ENCODE results near the gene RETREG3.
"Not testable (repeated sequence)": the region's sequence is repeated elsewhere in the genome, so short reads cannot be mapped to it uniquely, and the experiment has no call there.

Gene RETREG3

GRCh38 chr17:42553866-42554249 is 55.3 kb downstream of the RETREG3 start:
- 0 out of 2 replicates have a peak, but pooled peaks have one; percentile 6 for TF ChIP-seq CTCF (conservative IDR thresholded peaks at IDR 0.05)
- H3K27ac ChIP-seq, result peak overlapping the region; percentile 79

GRCh38 chr17:42553161-42553818 is 55.9 kb downstream of the RETREG3 start:
- TF ChIP-seq CTCF (conservative IDR thresholded peaks at IDR 0.05), result no peak

GRCh38 chr17:42552736-42553135 is 56.4 kb downstream of the RETREG3 start, which contains the start of gene HSD17B1:
TSS of gene HSD17B1 (plus strand) at chr17:42552923. CDS start at chr17:42552934, 11 bp downstream.
- H3K27ac ChIP-seq, result peak within 1 kb of the TSS; percentile 79; the same call in 1 of the 2 replicates

More at GRCh38 chr17:42553161-42553818, 55.9 kb downstream of the RETREG3 start:
- H3K27ac ChIP-seq, result no peak overlapping the region

GRCh38 chr17:42548993-42549755 is 60.0 kb downstream of the RETREG3 start:
- H3K27ac ChIP-seq, result peak overlapping the region; percentile 40; the same call in 1 of the 2 replicates
- no peak for TF ChIP-seq CTCF (conservative IDR thresholded peaks at IDR 0.05)

GRCh38 chr17:42548070-42548837 is 60.9 kb downstream of the RETREG3 start:
- TF ChIP-seq CTCF (conservative IDR thresholded peaks at IDR 0.05), result peak; percentile 77
- peak overlapping the region; percentile 40; the same call in 1 of the 2 replicates for H3K27ac ChIP-seq

- no peak for TF ChIP-seq CTCF (conservative IDR thresholded peaks at IDR 0.05)
- peak overlapping the region; percentile 40; the same call in 1 of the 2 replicates for H3K27ac ChIP-seq
These were observed 61.5 kb downstream of the RETREG3 start for GRCh38 chr17:42547698-42548069.

- no peak overlapping the region for H3K27ac ChIP-seq
- TF ChIP-seq CTCF (conservative IDR thresholded peaks at IDR 0.05), result no peak
These were observed 62.1 kb downstream of the RETREG3 start for GRCh38 chr17:42547001-42547461.

GRCh38 chr17:42545755-42546505 is 63.2 kb downstream of the RETREG3 start:
- not testable (repeated sequence) for H3K27ac ChIP-seq
